ENCODE data around the gene TPTE2. TPM values are rescaled to one million over a fixed set of nuclear protein-coding genes. Genes with fewer than 3 reads are reported as not detected.
"Not testable (repeated sequence)": the region's sequence is repeated elsewhere in the genome, so short reads cannot be mapped to it uniquely, and the experiment has no call there.

The TPTE2 gene
- total RNA-seq, 1 experiment from 2014 or later, result not detected

- DNase-seq (ENCODE audit: unreplicated experiment); H3K4me1 Mint-ChIP-seq (ENCODE audit: insufficient read depth, unreplicated experiment); H3K9me3 Mint-ChIP-seq (ENCODE audit: unreplicated experiment); intact Hi-C loops (cut with micrococcal nuclease); H3K36me3 Mint-ChIP-seq (ENCODE audit: insufficient read depth, unreplicated experiment); H3K27me3 Mint-ChIP-seq (ENCODE audit: insufficient read depth, unreplicated experiment); H3K4me3 Mint-ChIP-seq (ENCODE audit: unreplicated experiment); BruUV-seq (replicated peaks); POLR2A ChIA-PET; H3K27ac Mint-ChIP-seq (ENCODE audit: low read depth, unreplicated experiment): not testable (repeated sequence)
- CTCF ChIA-PET, result interaction anchor here (0.7 to 1.0 kb wide), 2 partner anchors 11 to 21 kb away, joined by 3 read pairs; no protein-coding TSS in a partner anchor
Measured at GRCh38 chr13:19382746-19383511, 178.4 kb downstream of the TPTE2 start.

- BruUV-seq (replicated peaks), result no TSS peak
- POLR2A ChIA-PET, result no interaction called here
- TF ChIP-seq CTCF (IDR thresholded peaks at IDR 0.05; ENCODE audit: unreplicated experiment), result no peak
- no peak for DNase-seq (ENCODE audit: unreplicated experiment)
- Mint-ChIP-seq H3K36me3 (ENCODE audit: insufficient read depth, unreplicated experiment) (no peaks in the 10 kb centered on the region), H3K4me1 (ENCODE audit: insufficient read depth, unreplicated experiment) (no peaks in the 10 kb centered on the region), H3K9me3 (ENCODE audit: unreplicated experiment) (no peaks in the 10 kb centered on the region), H3K27me3 (ENCODE audit: insufficient read depth, unreplicated experiment) (no peaks in the 10 kb centered on the region), H3K4me3 (ENCODE audit: unreplicated experiment) (no peak overlapping the region), H3K27ac (ENCODE audit: low read depth, unreplicated experiment) (no peak overlapping the region)
- intact Hi-C loops (cut with micrococcal nuclease), result no loop called here
- CTCF ChIA-PET, result interaction anchor here (0.7 kb wide), 1 partner anchor 20 kb away, joined by 3 read pairs; no protein-coding TSS in a partner anchor
Measured at GRCh38 chr13:19382111-19382510, 179.2 kb downstream of the TPTE2 start.

Other genes starting within 250 kb of the TPTE2 start
- gene MPHOSPH8, start 72.1 kb upstream of the TPTE2 start, total RNA-seq (2022), result 31.9 and 32.4 TPM in 2 replicates
- gene PSPC1, start 221.4 kb upstream of the TPTE2 start, total RNA-seq (2022), result 43.6 and 43.9 TPM in 2 replicates

All from MCF 10A (cell line).